Esophagus squamous epithelium (tissue), 5 donors: ENCODE data around the gene TNPO3. TPM values are rescaled to one million over a fixed set of nuclear protein-coding genes. Genes with fewer than 3 reads are reported as not detected.
A peak's percentile ranks its signal among the peaks of the same experiment; 100 is the strongest.

ENCODE experiments used
- DNase-seq: peaks from one replicate; lab custom pipeline; 2025; lab: John Stamatoyannopoulos, UW
- H3K27ac ChIP-seq, 4 donors: fragments of 200-600 bp; sonication (generic); one replicate each; pipeline ENCODE4 v1.5.1; 2016 to 2019; ENCODE audit warnings: mild to moderate bottlenecking in 1 of 4
- H3K27me3 ChIP-seq, 4 donors: fragments of 200-600 bp; sonication (generic); 1 replicate in 3 of 4; 2 replicates in 1 of 4; pipeline versions ENCODE4 v1.5.1 to v1.6.0; 2017 to 2021; ENCODE audit warnings: antibody characterized with exemption in 1 of 4
- H3K36me3 ChIP-seq, 3 donors: fragments of 200-600 bp; sonication (generic); one replicate each; pipeline ENCODE4 v1.5.1; 2016 to 2019
- H3K4me1 ChIP-seq, 3 donors: fragments of 200-600 bp; sonication (generic); one replicate each; pipeline ENCODE4 v1.5.1; 2017 to 2019
- H3K4me3 ChIP-seq, 4 donors: fragments of 200-600 bp; sonication (generic); 1 replicate in 3 of 4; 2 replicates in 1 of 4; pipeline ENCODE4 v1.5.1; 2016 to 2019; ENCODE audit warnings: mild to moderate bottlenecking in 2 of 4, moderate library complexity in 1 of 4
- H3K9me3 ChIP-seq, 3 donors: fragments of 200-600 bp; sonication (generic); one replicate each; pipeline ENCODE4 v1.5.1; 2016 to 2019
- CTCF ChIP-seq, 6 experiments: fragments of 450-650 bp in 4 of 6; fragments of 200-600 bp in 2 of 6; sonication (generic) in 2 of 6; IDR thresholded peaks; one replicate each; pipeline ENCODE4 v1.5.1; 2016 to 2019; ENCODE audit warnings: antibody characterized with exemption in 6 of 6, mild to moderate bottlenecking in 4 of 6, moderate library complexity in 4 of 6
- POLR2A ChIP-seq, 4 donors: fragments of 450-650 bp; IDR thresholded peaks; one replicate each; pipeline ENCODE4 v1.6.1; 2017; ENCODE audit warnings: antibody characterized with exemption in 4 of 4, mild to moderate bottlenecking in 4 of 4, moderate library complexity in 3 of 4
- WGBS, 2 donors: methylation state at CpG; one replicate each; pipeline ENCODE4 v1.1.5; 2018; 5-methylcytosine and 5-hydroxymethylcytosine counted together
- intact Hi-C: fragments of 100-400 bp; cut with DNase I; formaldehyde crosslinking; loops from one replicate; pipeline ENCODE4 v1.15.0; 2022
- total RNA-seq, 4 donors: library from RNA; depleted of rRNA; stranded (reverse); fragments of >200 nt; gene quantifications; one replicate each; pipeline ENCODE4 v1.1.0, GENCODE V29; 2016
- donor health status: DM: yes; HTN: yes; CAD: no.

Gene TNPO3
- total RNA-seq, 4 donors from 2014 or later, result 26.4 to 49.6 (median 39.3) TPM

GRCh38 chr7:128961030-128961659, 93.8 kb downstream of the TNPO3 start:
- H3K27me3 ChIP-seq, result no peaks in the 10 kb centered on the region
- TF ChIP-seq CTCF (IDR thresholded peaks at IDR 0.05) (no peak), POLR2A (IDR thresholded peaks at IDR 0.05) (no peak)
- H3K4me3 ChIP-seq, result no peak overlapping the region
- 54 to 65% methylated on average over 8 of the region's 8 CpGs for WGBS, 2 donors
- peaks cover 0 to 66% (median 19%) of the 10 kb centered on the region in 3 donors for H3K36me3 ChIP-seq
- H3K27ac ChIP-seq, result peak overlapping the region; percentile 59 to 90 (median 84)
- peaks cover 5 to 71% (median 17%) of the 10 kb centered on the region in 3 donors for H3K4me1 ChIP-seq
- no peak for DNase-seq
- intact Hi-C loops, result no loop called here
- no peaks in the 10 kb centered on the region for H3K9me3 ChIP-seq

GRCh38 chr7:128959296-128959695, 95.6 kb downstream of the TNPO3 start:
- 87 to 91% methylated on average over 4 of the region's 4 CpGs for WGBS, 2 donors
- no peak for DNase-seq
- no peak overlapping the region for H3K4me3 ChIP-seq
- H3K36me3 ChIP-seq, result peaks cover 0 to 65% (median 33%) of the 10 kb centered on the region in 3 donors
- H3K4me1 ChIP-seq, result peaks cover 5 to 82% (median 17%) of the 10 kb centered on the region in 3 donors
- peak overlapping the region in 2 of 4 donors; percentile 76 to 90 for H3K27ac ChIP-seq
- intact Hi-C loops, result no loop called here
- TF ChIP-seq POLR2A (IDR thresholded peaks at IDR 0.05), result no peak
- TF ChIP-seq CTCF (IDR thresholded peaks at IDR 0.05), result no peak
- H3K9me3 ChIP-seq, result no peaks in the 10 kb centered on the region
- no peaks in the 10 kb centered on the region for H3K27me3 ChIP-seq

- H3K36me3 ChIP-seq, result peaks cover 0 to 91% (median 37%) of the 10 kb centered on the region in 3 donors
Observed at GRCh38 chr7:128955981-128956380, 98.9 kb downstream of the TNPO3 start.

GRCh38 chr7:128954830-128955802, 99.8 kb downstream of the TNPO3 start:
- Histone ChIP-seq H3K4me1 (peaks cover 0 to 51% (median 6%) of the 10 kb centered on the region in 3 donors), H3K4me3 (no peak overlapping the region), H3K9me3 (no peaks in the 10 kb centered on the region), H3K36me3 (peaks cover 0 to 96% (median 37%) of the 10 kb centered on the region in 3 donors), H3K27me3 (no peaks in the 10 kb centered on the region), H3K27ac (peak overlapping the region in 2 of 4 donors; percentile 5 to 25)
- no peak for DNase-seq
- WGBS, 2 donors, result 66 to 73% methylated on average over 13 to 14 of the region's 15 CpGs
- intact Hi-C loops, result no loop called here
- TF ChIP-seq CTCF (IDR thresholded peaks at IDR 0.05) (no peak), POLR2A (IDR thresholded peaks at IDR 0.05) (no peak)

More at GRCh38 chr7:128955981-128956380, 98.9 kb downstream of the TNPO3 start:
- intact Hi-C loops, result no loop called here
- TF ChIP-seq POLR2A (IDR thresholded peaks at IDR 0.05), result no peak
- no peak for TF ChIP-seq CTCF (IDR thresholded peaks at IDR 0.05)
- H3K27ac ChIP-seq, result peak overlapping the region in 2 of 4 donors; percentile 31 to 76
- no peaks in the 10 kb centered on the region for H3K9me3 ChIP-seq
- H3K4me1 ChIP-seq, result peaks cover 0 to 59% (median 6%) of the 10 kb centered on the region in 3 donors
- DNase-seq, result no peak
- no peak overlapping the region for H3K4me3 ChIP-seq
- H3K27me3 ChIP-seq, result no peaks in the 10 kb centered on the region
